TTC549 (cell line): ENCODE measurements around the gene ZG16B.

Experiments used
- FAIRE-seq: peaks from 2 replicates; lab custom pipeline; 2012; peaks lifted over from hg19 to GRCh38; lab: Jason Lieb, UNC

ZG16B gene, protein sequence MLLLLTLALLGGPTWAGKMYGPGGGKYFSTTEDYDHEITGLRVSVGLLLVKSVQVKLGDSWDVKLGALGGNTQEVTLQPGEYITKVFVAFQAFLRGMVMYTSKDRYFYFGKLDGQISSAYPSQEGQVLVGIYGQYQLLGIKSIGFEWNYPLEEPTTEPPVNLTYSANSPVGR

DNA sequence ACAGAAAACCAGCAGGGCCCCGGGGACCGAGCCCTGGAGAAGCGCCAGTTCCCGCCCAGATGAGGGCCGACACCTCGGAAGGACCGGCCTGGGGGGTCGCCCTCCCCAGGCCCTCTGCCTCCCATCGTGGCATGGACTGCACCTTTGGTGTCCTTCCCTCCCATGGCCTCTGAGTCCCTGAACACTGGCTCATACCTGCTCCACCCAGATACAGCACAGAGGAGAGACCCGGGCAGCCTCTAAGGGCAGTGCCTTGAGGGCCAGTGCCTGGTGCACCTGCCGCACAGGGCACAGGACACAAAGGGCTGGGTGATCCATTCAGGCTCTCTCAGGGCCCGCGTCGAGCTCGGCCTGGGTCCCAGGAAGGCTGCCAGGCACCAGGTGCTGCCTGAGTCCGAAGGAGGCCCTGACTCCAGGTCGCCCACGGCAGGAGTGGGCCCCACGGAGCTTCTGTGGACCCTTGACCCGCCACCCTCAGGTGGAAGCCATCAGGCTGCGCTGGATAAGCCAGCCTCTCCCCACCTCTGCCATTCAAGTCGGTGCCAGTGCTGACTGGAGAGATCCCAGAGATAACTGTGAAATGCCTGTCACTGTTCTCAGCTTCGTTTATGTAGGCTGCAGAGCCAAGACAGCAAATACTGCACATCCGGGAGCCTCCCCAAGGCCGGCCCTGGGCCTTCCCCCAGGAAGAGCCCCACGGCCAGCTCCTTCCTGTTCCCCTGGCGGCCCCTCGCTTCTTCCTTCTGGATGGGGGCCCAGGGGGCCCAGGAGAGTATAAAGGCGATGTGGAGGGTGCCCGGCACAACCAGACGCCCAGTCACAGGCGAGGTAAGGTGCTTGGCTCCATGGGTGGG is at the start of gene ZG16B:
ZG16B (plus strand) TSS at position 803 of the 854 bp plus-strand sequence. CDS start 139 bp downstream, outside the sequence.
- no peak for FAIRE-seq

DNA sequence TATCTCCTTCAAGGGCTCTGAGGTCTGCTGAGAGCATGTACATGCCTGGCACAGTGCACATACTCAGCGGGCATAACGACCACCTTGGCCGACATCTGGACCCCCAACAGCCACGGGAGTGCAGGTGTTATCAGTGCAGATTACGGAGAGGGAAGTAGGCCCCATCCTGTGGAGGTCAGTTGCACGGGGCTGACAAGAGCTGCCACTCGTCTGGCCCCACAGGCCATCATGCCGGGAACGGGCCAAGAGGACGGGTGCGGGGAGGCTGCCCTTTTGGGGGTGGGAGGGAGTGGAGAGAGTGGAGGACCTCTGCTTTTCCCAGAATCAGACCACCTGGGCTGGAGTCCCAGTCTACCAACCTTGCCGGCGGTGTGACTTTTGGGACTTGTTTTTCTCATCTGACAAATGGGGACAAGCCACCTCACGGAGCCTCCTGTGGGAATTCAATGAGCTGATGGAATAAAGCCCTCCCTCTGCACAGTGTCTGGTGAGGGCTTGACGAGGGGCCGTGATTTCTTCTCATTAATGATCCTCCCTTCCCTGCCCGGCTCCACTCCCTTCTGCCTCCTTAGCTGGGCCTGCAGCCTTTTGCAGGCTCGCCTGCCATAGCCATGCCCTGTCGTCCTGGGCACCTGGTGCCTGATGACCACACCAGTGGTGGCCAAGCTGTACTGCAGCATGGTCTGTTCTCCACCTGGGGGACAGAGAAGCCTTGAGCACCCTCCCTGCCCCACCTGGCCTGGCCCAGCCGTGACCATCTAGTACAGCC is 47.3 kb upstream of the ZG16B start:
- FAIRE-seq: no peak

DNA sequence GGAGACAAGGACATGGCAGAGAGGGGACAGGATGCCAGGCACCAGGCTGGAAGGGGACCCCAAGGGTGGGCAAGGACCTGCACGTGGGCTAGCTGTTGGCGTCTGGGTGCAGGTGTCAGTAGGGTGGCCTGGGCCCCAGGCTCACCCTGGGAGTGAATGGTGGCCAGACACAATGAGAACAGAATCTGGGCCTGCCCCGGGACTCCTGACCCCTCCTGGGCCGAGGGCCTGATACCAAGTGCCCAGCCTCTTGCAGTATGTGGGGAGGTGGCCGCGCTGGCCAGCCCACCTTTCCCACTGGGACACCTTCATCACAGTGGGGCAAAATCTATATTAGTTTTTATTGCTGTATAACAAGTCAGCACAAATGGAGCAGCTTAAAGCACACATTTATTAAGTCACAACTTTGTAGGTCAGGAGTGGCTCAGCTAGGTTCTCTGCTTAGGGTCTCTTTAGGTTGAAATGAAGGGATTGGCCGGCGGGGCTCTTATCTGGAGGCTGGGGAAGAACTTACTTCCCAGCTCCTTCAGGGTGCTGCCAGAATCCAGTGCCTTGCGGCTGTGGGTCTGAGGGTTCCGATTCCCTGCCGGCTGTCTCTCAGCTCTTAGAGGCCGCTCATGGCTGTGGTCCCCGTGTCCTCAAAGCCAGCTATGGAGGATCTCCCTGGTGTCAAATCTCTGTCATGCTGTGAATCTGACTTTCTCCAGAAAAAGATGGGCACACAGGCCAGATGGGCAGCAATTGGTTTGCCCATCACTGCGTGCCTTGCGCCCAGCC is 46.3 kb upstream of the ZG16B start:
- no peak for FAIRE-seq

DNA sequence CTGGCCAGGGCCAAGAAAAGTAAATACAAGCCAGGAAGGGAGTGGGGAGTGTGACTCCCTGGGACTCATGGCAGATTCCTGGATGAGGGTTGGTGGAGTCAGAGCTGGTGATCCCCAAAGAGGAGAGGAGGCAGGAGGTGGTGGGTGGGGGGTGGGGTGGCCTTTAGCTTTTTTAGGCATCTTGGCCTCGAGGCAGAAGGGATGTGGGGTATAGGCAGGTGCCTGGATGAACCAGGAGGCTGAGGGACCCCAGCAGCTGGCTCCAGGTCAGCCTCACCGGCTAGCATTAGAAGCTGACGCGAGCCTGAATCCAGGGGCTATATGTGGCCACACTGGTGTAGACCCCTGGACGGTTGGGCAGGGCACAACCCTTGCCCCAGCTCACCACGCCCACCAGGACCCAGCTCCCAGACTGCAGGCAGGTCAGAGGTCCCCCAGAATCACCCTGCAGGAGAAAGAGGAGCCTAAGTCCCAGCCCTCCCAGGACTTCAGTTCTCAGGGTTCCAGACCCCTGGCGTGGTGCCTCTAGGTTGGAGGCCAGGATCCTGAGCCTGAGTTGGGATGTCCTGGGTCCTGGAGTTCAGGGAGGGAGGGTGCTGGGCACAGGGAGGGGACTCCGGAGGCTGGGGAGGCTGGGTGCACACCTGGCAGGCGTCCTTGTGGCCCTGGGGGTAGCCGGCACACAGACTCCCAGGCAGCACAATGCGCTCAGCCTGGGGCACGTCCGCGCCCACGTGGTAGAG is 45.6 kb upstream of the ZG16B start:
- FAIRE-seq: no peak

DNA sequence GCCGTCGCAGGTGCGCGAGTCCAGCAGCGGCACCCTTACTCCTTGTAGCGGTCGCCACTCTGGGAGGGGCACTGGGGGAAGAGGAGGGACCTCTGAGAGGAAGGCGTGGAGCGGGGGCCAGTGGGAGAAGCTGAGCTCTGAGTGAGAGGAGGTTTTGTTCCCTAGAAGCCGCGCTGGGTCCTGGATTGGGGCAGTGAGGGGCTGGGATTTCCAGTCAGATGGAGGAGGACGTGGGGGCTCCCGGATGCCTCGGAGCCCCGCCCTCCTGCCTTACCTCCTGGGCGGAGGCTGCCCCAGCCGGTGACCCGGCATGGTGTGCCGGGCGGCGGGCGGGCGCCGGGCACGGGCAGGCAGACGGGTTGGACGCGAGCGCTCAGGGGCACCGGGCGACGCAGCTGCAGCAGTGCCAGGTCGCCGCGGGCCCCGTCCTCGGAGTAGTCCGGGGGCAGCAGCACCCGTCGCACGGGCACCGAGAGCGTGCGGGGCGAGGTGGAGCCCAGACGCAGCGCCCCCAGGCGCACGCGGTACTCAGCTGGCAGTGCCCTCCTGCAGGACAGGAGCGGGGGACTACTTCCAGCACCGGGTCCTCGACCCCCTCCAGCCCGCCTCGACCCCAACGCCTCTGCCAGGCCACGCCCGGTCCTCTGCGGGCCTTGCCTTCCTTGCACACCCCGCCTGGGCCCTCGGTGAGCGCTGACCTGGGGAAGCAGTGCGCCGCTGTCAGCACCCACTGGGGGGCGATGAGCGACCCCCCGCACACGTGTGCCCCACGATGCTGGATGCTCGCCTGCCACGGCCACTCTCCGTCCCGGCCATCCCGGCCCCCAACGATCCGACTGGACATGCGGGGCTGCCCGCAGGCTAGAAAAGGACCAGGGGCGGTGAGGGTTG is 44.8 kb upstream of the ZG16B start:
- FAIRE-seq: no peak

DNA sequence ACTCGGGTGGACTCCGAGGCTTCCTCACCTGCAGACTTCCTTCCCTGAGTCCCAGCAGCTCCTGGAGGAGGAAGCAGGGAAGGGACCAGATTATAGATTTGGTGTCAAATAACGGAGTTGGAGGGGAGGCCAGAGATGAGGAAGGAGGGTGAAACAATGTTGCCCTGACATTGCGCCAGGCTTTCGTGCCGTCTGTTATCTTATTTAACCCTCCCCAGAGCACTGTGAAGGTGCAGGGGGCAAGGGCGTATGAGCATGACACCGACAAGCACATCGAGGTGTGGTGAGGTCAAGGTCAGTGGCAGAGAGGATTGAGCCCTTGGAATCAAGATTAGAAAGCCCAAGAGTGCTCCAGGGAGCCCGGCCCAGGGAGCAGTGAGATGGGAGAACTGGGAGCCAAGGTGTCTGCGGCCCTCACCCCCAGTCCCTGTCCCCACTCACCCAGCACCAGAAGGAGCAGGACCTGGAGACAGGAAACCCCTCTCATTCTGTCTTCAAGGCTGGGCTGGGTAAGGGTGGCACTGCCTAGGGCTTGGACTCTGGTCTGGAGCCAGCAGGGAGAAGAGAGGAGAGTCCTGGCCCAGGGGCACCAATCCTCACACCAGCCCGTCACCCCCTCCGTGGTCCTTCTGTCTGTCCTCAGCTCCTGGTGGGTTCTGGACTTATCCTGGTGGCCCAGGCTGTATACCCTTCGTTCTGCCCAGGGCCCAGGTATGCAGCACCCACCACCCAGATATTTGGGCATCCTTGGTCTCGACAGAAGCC is 43.9 kb upstream of the ZG16B start:
- FAIRE-seq: no peak

DNA sequence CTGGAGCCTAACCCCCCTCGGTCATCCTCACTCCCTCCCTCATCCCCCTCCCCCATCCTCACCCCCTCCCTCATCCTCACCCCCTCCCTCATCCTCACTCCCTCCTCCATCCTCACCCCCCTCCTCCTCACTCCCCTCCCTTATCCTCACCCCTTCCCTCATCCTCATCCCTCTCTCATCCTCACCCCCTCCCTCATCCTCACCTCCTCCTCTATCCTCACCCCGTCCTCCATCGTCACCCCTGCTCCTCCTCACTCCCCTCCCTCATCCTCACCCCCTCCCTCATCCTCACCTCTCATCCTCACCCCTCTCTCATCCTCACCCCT is 43.3 kb upstream of the ZG16B start:
- no peak for FAIRE-seq

DNA sequence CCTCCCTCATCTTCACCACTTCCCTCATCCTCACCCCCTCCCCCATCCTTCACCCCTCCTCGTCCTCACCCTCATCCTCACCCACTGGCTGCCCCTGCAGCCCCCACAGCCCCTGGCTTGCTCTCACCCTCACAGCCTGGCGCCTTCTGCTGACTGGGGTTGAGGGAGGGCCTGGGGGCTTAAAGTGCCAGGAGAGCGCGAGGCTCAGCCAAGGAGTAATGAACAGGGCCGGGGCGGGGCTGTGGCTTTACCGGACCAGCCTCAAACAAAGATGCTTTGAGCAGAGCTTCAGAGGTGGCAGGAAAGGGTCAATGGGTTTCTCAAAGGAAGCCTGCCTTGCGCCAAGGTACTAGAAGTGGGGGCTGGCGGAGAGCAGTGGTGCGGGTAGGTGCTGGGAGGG is 42.7 kb upstream of the ZG16B start, which contains the start of gene PRSS33:
PRSS33 (minus strand) TSS at position 155 of the 400 bp plus-strand sequence. CDS start 1,013 bp downstream, outside the sequence.
- no peak for FAIRE-seq

DNA sequence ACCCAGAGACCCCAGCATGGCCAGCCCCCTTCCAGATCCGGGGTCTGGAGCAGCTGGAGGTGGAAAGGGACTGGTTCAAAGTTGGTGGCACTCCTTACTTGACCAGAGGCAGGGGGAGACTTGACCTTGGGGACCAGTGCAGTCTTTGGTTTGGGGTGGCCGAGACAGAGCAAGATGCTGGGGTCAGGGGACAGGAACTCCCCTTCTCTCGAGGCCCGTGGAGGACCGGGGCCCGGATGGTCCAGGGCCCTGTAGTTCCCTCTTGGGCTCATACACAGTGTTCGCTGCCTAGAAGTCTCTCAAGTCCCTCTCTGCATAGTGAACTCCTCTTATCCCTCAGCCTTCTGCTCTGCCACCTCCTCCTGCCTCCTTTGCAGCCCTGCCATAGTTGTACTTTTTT is 42.1 kb upstream of the ZG16B start:
- FAIRE-seq: no peak

DNA sequence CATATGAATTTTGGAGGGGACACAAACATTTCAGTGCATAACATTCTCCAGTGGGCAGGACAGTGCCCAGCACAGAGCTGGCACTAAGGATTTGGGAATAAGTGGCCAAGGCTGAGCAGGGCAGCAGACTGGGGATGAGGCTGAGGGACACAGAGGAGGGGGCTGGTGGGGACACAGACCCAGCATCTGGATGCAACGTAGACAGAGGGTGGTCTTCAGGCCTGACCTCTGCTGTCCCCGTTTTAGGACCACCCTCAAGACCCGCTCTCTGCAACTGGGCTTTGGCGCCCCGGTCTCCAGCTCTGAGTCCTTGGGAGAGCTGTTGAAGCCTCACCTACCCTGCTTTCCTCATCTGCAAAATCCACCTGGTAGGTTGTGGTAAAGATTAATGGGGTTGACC is 39.5 kb upstream of the ZG16B start:
- FAIRE-seq: no peak

DNA sequence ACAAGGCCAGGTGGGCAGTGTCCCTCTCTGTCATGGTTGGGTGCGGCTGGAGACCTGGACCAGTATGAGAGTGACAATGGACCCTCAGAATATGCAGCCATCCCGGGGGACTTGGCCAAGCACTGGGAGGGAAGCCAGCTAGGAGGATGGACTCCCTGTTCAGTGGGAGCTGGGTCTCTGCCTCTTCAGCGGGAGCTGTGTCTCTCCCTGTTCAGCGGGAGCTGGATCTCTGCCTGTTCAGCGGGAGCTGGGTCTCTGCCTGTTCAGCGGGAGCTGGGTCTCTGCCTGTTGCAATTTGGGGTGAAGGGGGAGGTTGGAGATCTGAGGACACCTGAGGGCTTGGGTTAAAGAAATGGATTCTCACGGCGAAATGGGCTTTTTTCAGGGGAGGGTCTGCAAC is 38.9 kb upstream of the ZG16B start:
- FAIRE-seq: no peak

DNA sequence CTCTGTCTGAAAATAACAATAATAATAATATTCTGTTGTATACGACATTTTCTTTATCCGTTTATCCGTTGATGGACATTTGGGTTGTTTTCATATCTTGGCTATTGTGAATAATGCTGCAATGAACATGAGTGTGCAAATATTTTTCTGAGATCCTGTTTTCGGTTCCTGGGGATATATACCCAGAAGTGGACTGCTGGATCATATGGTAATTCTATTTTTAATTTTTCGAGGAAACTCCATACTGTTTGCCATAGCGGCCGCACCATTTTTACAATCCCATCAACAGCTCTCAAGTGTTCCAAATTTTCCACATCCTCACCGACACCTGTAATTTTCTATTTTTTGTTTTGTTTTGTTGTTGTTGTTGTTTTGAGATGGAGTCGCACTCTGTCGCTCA is 37.2 kb upstream of the ZG16B start:
- FAIRE-seq: no peak

DNA sequence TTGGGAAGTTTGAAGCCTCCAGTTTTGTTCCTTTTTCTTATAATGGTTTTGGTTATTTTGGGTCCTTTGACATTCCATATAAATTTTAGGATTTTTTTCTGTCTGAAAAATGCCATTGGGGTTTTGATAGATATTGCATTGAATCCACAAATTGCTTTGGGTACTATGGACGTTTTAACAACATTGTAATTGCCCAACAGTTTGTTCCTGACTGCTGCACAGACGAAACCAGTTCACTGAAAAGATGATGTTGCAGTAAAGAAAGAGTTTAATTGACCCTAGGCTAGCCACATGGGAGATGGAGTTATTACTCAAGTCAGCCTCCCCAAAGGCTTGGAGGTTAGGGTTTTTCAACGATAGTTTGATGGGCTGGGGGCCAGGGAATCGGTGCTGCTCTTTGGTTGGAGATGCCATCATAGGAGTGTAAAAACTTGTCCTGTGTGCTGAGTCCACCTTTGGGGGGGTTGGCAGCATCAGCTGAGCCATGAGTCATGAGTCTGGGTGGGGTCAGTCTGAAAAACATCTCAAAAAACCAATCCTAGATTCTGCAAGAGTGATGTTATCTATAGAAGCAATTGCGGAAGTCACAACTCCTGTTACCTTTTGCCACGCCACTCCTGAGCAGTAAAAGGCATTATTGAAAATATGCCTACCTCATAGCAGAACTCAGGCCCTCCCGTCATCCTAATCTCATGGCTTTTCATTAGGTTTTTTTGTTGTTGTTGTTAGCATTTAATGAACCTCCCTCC is 34.5 kb upstream of the ZG16B start:
- no peak for FAIRE-seq

DNA sequence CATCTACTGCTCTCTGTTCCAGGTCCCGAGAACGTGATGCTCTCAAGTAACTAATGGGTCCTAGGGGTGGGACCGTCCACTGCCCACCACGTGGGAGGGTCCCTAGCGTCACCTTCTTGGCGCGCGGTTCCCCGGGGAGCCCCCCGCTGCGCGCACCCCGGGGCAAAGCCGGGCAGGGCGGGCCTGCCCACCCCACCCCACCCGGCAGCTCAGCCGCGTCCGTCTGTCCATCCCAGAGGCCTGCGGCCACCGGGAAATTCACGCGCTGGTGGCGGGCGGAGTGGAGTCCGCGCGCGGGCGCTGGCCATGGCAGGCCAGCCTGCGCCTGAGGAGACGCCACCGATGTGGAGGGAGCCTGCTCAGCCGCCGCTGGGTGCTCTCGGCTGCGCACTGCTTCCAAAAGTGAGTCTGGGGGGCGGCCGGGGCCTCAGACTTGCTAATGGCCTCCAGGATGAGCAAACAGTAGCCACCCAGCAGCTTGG is 31.3 kb upstream of the ZG16B start:
- no peak for FAIRE-seq

DNA sequence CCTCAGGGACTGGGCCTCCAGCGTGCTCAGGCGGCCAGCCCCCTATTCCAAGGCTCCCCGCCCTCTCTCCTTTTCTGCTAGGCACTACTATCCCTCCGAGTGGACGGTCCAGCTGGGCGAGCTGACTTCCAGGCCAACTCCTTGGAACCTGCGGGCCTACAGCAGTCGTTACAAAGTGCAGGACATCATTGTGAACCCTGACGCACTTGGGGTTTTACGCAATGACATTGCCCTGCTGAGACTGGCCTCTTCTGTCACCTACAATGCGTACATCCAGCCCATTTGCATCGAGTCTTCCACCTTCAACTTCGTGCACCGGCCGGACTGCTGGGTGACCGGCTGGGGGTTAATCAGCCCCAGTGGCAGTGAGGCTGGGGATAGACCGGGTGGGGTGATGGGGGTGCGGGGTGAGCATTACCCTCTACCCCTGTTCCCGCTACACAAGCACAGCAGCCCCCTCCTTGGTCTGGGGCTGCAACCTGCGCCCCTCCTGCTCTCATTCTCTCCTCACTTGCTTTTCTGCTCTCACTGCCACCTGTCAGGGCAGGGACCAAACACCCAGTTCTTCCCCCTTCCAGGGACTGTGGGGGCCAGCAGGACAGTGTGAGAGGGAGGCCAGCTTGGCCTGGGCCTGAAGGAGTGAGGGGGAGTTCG is 30.8 kb upstream of the ZG16B start:
- FAIRE-seq: no peak

DNA sequence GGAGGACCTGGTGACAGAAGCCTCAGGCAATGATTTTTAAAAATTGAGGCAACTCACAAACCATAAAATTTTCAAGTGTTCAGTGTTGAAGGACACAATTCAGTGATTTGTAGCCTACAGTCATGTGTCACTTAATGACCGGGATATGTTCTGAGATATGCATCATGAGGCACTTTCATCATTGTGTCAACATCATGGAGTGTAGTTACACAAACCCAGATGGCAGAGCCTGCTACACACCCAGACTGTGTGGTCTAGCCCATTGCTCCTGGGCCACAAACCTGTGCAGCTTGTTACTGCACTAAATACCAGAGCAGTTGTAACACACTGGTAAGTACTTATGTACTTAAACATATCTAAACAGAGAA is 30.3 kb upstream of the ZG16B start:
- no peak for FAIRE-seq

DNA sequence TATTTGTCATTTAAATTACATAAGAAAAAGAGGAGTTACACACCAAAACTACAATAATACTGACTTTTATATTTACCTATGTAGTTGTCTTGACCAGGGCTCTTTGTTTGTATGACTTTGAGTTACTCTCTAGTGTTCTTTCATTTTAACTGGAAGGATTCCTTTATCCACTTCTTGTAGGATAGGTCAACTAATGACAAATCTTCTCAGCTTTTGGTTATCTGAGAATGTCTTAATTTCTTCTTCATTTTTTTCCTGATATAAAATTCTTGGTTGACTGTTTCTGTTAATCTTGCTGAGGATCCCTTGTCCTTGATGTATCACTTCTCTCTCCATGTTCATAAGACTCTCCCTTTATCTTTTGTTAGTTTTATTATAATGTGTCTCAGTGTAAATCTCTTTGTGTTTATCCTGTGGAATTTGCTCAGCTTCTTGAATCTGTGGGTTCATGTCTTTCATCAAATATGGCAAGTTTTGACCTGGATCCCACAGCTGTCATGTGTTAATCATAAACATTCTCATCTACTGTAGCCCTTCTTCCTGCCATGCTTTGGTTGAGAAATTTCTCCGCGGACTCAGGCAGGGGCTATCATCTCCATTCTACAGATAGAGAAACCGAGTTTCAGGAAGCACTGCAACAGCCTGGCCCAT is 26.4 kb upstream of the ZG16B start:
- FAIRE-seq: no peak

DNA sequence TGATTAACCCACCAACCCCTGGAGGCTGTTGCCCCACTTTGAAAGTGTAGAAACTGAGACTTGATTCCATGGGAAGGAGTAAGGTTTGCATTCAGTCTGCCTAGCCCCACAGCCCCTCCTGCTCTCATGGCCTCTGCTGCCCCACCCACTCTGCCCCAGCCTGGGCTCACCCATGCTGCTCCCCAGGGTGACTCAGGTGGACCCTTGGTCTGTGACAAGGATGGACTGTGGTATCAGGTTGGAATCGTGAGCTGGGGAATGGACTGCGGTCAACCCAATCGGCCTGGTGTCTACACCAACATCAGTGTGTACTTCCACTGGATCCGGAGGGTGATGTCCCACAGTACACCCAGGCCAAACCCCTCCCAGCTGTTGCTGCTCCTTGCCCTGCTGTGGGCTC is 25.4 kb upstream of the ZG16B start:
- no peak for FAIRE-seq
